Measurements from ENCODE around the gene TLE2. TPM values are rescaled to one million over a fixed set of nuclear protein-coding genes. Genes with fewer than 3 reads are reported as not detected.

TLE2 gene
- total and polyA plus RNA-seq, 2 of the 4 experiments (the other 2 are of a cell fraction): under 0.01 to 0.41 TPM

- intact Hi-C loops (cut with micrococcal nuclease) (no loop called here), dilution Hi-C loops (cut with HindIII; ENCODE audit: low sequenced_read_pairs, unreplicated experiment) (no loop called here), in situ Hi-C loops (cut with MboI; ENCODE audit: low sequenced_read_pairs) (no loop called here)
- Histone ChIP-seq H3K9ac (ENCODE audit: low read depth, low read length) (no peak overlapping the region), H4K91ac (ENCODE audit: insufficient read depth, low read depth, low read length) (no peak overlapping the region), H2BK120ac (ENCODE audit: low read depth, low read length) (no peak overlapping the region), H3K4ac (ENCODE audit: low read depth, low read length) (no peak overlapping the region), H3K9me1 (ENCODE audit: insufficient read depth, low read length) (peaks cover 4% of the 10 kb centered on the region; the same call in 1 of the 2 replicates), H2BK20ac (ENCODE audit: low read depth, low read length) (no peak overlapping the region), H3K56ac (ENCODE audit: extremely low read depth, insufficient read depth, low read length) (no peak overlapping the region), H4K5ac (ENCODE audit: low read depth, low read length) (no peak overlapping the region), H3K4me2 (ENCODE audit: low read depth, low read length) (no peak overlapping the region), H3K79me1 (ENCODE audit: low read depth in 1 of 2, low read length in 2 of 2) (peaks cover 15 to 31% of the 10 kb centered on the region in 2 experiments), H3K27ac (ENCODE audit: insufficient read depth, low read length) (no peak overlapping the region), H2AFZ (replicated peaks; ENCODE audit: low read length, poor library complexity) (no peak overlapping the region), H4K20me1 (ENCODE audit: insufficient read depth, low read length) (peaks cover 14% of the 10 kb centered on the region), H3K14ac (replicated peaks; ENCODE audit: low read depth, low read length) (no peak overlapping the region), H3K4me1 (ENCODE audit: control insufficient read depth, insufficient read depth, low read length) (peaks cover 7% of the 10 kb centered on the region), H3K27me3 (ENCODE audit: control insufficient read depth, insufficient read depth, low read length) (no peaks in the 10 kb centered on the region), H3K23ac (ENCODE audit: low read depth, low read length) (no peak overlapping the region), H3K4me3 (ENCODE audit: insufficient read depth, low read depth, low read length) (no peak overlapping the region), H3K36me3 (ENCODE audit: control insufficient read depth, insufficient read depth, low read length) (peaks cover 11% of the 10 kb centered on the region), H2AK5ac (ENCODE audit: low read depth, low read length) (no peak overlapping the region), H2BK15ac (ENCODE audit: low read depth, low read length) (no peak overlapping the region), H2BK5ac (ENCODE audit: low read depth, low read length, poor library complexity, severe bottlenecking) (no peak overlapping the region), H3K9me3 (ENCODE audit: control insufficient read depth, insufficient read depth, low read length) (no peaks in the 10 kb centered on the region), H3K18ac (ENCODE audit: low read depth, low read length) (no peak overlapping the region), H4K8ac (ENCODE audit: low read depth in 2 of 2, low read length in 2 of 2) (no peak overlapping the region), H2AK9ac (replicated peaks; ENCODE audit: low read depth, low read length, poor library complexity) (no peak overlapping the region)
- ChIA-PET CTCF (no interaction called here), POLR2A (ENCODE audit: unreplicated experiment) (no interaction called here)
- no CpG with 5 or more reads among the region's 7 CpGs for WGBS, 2 experiments (ENCODE audit: extremely low coverage in 2 of 2, insufficient read length in 1 of 2)
- ATAC-seq (ENCODE audit: low read depth) (no peak), DNase-seq (no peak)
- no peak for TF ChIP-seq RFX5 (IDR thresholded peaks at IDR 0.05; ENCODE audit: low read depth, low read length)
- no TSS peak for BruUV-seq (replicated peaks)
These were observed 34.9 kb upstream of the TLE2 start for GRCh38 chr19:3064011-3064330.
